OCI-LY3 (cell line): Measurements from ENCODE around the gene LRRC61.

Experiments
- EZH2phosphoT487 ChIP-seq: fragments of 200-600 bp; shearing (Covaris generic); IDR thresholded peaks from 2 replicates; pipeline ENCODE4 v1.6.1; 2018; ENCODE audit warnings: antibody characterized with exemption, mixed run types, low read depth
- TF ChIP-seq, protein P1 (sequence below): fragments of 200-600, 300-600 bp; sonication (generic); IDR thresholded peaks from 2 replicates; pipeline ENCODE4 v1.5.1; 2014; ENCODE audit warnings: antibody characterized with exemption, low read length, low read depth

DNA sequence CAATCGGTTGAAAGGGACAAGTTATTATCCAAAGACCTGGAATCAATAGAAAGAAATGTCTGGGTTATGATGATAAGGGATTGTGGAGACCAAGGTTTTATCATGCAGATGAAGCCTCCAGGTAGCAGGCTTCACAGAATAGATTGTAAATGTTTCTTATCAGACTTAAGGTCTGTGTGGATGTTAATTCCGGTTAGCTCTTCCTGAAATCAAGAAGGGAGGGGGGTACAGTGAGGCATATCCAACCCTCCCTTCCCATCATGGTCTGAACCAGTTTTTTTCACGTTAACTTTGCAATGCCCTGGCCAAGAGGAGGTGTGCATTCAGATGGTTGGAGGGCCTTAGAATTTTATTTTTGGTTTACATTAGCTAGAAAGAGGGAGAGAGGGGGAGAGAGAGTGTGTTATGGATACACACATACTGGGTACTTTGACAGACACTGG lies 9.8 kb upstream of the LRRC61 start:
- TF ChIP-seq, protein P1, sequence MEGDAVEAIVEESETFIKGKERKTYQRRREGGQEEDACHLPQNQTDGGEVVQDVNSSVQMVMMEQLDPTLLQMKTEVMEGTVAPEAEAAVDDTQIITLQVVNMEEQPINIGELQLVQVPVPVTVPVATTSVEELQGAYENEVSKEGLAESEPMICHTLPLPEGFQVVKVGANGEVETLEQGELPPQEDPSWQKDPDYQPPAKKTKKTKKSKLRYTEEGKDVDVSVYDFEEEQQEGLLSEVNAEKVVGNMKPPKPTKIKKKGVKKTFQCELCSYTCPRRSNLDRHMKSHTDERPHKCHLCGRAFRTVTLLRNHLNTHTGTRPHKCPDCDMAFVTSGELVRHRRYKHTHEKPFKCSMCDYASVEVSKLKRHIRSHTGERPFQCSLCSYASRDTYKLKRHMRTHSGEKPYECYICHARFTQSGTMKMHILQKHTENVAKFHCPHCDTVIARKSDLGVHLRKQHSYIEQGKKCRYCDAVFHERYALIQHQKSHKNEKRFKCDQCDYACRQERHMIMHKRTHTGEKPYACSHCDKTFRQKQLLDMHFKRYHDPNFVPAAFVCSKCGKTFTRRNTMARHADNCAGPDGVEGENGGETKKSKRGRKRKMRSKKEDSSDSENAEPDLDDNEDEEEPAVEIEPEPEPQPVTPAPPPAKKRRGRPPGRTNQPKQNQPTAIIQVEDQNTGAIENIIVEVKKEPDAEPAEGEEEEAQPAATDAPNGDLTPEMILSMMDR, result no peak
- TF ChIP-seq EZH2phosphoT487, result no peak
